Head of caudate nucleus (tissue), 42 donors: ENCODE measurements around the gene SLC4A2.

Source experiments
- DNase-seq, 42 donors: peaks; one replicate each; pipeline versions ENCODE4 v3.0.0 to v3.0.0-alpha.2; 2020 to 2021; ENCODE audit warnings: mixed read lengths in 7 of 42
- intact Hi-C: fragments of 100-400 bp; cut with DNase I; formaldehyde crosslinking; loops from one replicate; pipeline ENCODE4 v1.15.0; 2022

SLC4A2 gene

DNA sequence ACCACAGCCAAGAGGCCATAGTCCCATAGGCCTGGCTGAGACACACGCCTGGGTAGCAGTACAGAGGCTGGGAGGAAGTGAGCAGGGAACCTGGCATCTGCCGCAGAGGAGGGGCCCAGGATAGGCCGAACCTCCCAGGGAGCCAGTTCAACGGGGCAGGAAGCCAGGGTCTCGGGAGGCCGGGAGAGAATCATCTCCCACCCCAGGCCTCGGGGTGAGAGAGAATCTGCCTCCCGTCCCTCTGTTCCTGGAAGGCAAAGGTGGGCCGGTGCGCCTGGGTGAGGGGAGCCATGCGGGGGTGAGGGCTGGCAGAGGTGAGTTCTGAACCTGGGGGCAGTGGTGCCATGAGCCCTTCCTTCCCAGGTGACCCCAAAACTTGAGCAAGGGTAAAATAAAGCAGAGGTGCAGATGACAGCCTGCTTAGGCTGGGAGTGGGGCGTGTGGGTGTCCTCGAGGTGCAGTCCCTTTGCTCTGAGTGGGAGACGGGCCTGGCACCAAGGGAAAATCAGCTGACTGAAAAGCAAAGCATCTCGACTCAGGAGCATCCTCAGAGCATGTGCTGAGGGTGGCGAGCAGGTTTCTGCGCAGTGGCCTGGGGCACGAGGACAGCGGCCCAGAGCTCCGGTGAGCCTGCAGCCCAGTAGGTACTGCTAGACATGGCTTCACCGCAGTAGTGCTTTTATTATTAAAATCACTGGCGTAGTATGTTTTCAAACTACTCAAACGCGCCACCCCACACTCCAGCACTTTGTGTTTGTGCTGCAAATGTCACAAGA, 42.4 kb downstream of the SLC4A2 start:
- peak in 2 of 42 donors; percentile 41 to 45 for DNase-seq
- intact Hi-C loops = no loop called here

- intact Hi-C loops = no loop called here
- no peak for DNase-seq
These were observed 43.6 kb downstream of the SLC4A2 start for GRCh38 chr7:151102991-151103390.

DNA sequence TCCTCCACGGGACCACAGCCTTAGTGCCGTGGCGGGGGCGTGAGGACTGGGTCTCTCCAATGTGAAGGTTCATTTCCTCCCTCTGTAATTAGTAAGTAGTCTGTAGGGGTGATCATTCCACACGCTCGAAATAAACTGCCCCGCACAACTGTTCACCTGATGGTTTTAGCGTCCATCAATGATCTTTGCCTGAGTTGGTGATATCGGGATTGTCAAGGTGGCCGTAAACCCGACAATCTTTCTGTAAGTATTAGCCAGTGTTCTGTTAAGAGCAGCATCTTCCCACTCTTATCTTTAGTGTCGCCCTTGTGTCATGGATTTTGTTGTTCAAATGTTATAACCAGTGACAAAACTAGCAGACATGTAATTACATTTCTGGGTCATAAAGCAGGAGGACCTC, 44.6 kb downstream of the SLC4A2 start:
- no peak for DNase-seq
- intact Hi-C loops = no loop called here

GRCh38 chr7:151104411-151105235, 45.2 kb downstream of the SLC4A2 start:
- no peak for DNase-seq
- intact Hi-C loops = no loop called here

DNA sequence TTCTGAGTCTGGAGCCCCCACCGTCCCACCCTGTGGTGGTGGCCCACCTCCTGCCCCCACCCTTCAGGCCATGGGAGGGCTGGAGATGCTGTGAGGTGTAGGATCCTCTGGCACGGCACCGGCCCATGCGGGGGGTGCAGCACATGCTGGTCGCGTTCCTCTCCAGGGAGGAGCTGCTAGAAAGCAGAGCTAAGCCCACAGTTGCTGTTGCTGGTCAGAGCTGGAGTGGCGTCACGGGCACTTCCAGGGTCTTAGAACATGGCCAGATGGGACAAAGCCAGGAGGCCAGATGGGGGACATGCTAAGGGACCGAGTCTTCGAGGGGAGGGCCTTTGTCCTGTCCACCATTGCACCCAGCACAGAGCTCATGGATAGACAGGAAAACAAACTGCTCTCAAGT, 48.5 kb downstream of the SLC4A2 start:
- intact Hi-C loops = no loop called here
- no peak for DNase-seq

DNA sequence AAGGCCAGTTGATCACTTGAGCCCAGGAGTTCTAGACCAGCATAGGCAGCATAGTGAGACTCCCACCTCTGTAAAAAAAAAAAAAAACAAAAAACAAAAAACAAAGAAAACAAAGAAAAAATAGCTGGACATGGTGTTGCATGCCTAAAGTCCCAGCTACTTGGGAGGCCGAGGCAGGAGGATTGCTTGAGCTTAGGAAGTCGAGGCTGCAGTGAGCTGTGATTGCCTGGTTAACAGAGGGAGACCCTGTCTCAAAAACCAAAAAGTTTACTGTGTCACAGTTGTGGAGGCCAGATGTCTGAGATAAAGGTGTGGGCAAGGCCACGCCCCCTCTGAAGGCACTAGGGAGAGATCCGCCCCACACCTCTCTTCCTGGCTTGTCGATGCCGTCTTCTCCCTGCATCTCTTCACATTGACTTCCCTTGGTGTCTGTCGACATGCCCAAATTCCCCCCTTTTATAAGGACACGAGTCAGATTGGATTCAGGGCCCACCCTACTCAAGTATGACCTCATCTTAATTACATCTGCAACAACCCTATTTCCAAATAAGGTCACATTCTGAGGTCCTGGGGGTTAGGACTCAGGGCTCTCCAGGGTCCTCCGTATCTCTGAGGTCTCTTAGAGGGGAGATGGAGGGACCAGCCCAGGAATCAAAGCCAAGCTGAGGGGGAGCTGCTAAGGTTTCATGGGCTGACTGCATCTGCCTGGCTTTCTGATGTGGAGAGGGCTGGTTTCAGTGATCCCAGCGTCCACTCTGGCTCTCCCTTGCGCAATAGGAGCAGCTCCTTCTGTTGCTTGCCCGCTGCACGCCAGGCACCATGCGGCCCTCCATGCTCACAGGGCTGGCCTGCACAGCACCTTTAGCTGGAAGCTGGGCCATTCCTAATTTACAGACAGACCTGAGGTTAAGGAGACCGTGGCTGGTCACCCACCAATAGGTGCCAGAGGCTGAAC, 50.0 kb downstream of the SLC4A2 start:
- no peak for DNase-seq
- intact Hi-C loops = loop anchor here (5.0 kb wide), 1 partner anchor 82 kb away; the partner anchor contains the start of gene ABCB8

- intact Hi-C loops = loop anchor here (5.0 kb wide), 1 partner anchor 83 kb away; the partner anchor contains the start of gene ABCB8
These were observed 51.0 kb downstream of the SLC4A2 start for GRCh38 chr7:151110236-151110940.

GRCh38 chr7:151110941-151111645, 51.7 kb downstream of the SLC4A2 start:
- intact Hi-C loops = loop anchor here (5.0 kb wide), 1 partner anchor 84 kb away; the partner anchor contains the start of gene ABCB8
- peak; percentile 62 to 93 (median 82) for DNase-seq

More at GRCh38 chr7:151110236-151110940, 51.0 kb downstream of the SLC4A2 start:
- no peak for DNase-seq

- intact Hi-C loops = loop anchor here (5.0 kb wide), 1 partner anchor 86 kb away; the partner anchor contains the start of gene ABCB8
- no peak for DNase-seq
These were observed 54.2 kb downstream of the SLC4A2 start for GRCh38 chr7:151113344-151114150.

DNA sequence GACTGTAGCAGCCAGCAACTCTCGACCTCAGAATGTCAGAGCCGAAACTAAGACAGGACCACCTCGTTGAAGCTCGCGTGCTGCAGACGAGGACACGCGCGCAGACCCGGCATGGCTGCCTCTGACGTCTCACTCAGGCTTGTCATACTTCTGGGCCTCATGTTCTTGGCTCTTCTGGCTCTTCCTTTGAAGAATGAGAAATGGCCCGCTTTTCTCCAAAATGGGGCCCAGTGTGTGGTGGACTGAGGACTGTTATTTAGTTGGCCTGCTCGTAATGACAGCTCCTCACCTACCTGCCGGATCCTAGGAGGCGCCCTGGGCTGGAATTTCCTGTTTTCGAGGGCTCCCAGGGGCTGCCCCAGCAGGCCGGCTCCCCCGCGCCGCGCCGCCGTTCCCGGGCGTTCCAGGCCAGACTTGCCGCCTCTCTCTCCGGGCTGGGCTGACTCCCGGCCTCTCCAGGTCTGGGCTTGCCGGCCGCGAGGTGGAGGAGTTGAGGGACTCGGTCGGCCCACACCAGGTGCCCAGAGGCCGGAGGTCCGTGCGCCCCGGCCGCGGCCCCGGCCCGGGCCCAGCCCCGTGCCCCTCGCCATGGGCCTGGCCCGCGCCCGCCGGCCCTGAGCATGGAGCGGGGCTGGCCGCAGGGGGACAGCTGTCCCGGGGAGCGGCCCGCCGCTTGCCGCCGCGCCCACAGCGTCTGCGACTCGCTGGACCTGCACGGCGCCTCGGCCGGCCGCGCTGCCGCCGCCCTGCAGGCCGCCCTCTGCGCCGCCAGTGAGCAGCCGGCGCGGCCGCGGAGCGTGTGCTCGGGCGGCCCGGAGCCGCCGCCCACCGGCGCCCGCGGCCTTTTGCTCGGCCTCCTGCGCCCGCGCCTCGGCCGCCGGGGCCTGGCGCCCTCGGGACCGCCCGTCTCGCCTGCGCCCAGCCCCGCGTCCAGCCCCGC, 55.0 kb downstream of the SLC4A2 start:
- intact Hi-C loops = loop anchor here (5.0 kb wide), 2 partner anchors 87 to 113 kb away; partner anchors contain the start of genes ABCB8 and ABCF2

DNA sequence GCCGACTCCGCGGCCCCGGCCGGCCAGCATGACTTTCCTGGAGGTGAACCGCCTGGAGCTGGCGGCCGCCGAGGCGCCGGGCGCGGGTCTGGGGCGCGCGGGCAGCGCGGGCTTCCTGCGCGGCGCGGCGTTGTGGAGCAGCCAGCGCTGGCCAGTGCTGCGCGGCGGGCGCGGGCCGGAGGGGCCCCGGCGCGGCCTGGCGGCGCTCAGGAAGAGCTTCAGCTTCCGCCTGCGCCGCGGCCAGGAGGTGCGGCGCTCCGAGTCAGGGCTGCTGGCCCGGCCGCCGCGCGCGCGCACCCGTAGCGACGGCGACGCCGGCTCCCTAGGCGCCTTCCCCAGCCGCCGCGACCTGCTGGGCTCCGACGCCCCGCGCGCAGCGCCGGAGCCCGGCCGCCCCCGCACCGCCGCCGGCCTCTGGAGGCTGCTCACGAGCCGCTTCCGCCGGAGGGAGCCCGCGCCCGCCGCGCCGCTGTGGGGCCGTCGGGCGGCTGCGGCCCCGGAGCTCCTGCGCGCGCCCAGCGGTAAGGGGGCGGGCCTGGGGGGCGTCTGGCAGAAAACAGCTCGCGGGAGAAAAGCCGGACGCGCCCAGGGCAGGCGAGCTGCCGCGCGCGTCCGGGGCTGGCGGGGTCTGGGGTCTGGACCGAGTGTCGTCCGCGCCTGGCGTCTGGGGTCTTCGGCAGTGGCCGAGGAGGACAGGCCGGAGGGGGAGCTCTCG, 55.9 kb downstream of the SLC4A2 start:
- no peak for DNase-seq
- intact Hi-C loops = loop anchor here (5.0 kb wide), 1 partner anchor 112 kb away; the partner anchor contains the start of gene ABCF2

More for the DNA sequence above, 55.0 kb downstream of the SLC4A2 start:
- DNase-seq = no peak

DNA sequence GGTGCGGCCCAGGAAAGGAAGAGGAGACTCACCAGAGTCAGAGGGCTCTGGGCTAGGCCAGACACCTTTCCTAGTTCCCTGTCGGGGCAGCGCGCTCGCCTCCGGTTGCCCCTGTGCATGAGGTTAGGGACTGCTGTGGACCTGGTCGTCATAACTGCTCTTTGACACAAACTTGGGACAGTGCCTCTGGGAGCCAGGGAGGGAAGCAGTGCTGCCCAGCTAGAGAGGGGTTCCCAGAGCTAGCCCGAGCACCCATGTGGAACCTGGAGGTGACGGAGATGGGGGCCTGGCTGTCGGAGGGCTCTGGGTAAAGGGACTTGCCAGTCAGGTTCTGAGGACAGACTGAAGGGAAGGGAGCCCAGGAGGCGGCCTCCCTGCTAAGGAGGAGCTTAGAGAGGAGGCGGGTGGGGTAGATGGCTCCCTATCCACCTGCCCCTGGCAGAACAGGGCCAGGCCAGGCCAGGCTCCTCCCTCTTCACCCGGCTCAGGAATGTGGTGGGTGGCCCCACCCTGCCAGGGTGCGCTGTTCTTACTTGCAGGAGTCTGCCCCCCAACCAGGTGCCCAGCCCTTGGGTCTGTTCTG, 56.5 kb downstream of the SLC4A2 start:
- no peak for DNase-seq
- intact Hi-C loops = loop anchor here (5.0 kb wide), 1 partner anchor 111 kb away; the partner anchor contains the start of gene ABCF2

DNA sequence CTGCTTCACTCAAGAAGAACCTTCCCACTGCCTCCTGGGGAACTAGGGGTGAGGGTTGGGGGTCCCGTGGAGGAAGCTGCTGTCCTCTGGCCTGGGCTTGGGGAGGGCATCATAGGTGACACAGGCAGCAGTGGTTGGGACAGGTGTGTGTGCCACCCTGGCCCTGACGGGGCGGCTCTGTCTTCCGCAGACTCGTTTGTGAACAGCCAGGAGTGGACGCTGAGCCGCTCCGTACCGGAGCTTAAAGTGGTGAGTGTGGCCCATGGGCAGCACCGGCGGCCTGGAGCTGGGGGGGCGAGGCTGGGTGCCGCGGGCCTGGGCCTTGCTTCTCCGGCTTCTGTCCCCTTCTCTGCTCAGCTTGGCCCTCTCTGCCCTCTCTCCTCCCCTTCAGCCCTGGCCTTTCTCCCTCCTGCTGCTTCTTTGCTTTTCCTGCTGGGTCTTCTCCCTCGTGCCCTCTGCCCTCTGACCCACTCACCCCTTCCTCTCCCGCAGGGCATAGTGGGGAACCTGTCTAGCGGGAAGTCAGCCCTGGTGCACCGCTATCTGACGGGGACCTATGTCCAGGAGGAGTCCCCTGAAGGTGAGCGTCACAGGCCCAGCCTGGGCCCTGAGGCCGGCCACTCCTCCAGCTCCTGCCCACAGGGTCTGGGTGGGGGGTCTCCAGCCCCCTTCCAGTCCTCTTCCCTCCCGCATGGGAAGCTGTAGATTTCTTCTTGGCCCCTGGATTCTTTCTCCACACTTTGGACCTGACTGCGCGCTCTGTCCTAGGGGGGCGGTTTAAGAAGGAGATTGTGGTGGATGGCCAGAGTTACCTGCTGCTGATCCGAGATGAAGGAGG, 57.4 kb downstream of the SLC4A2 start:
- intact Hi-C loops = loop anchor here (5.0 kb wide), 1 partner anchor 110 kb away; the partner anchor contains the start of gene ABCF2
- DNase-seq = no peak
